Loucy (cell line): Measurements from ENCODE around the gene POLR3K.

ENCODE experiments used
- H2AFZ ChIP-seq: fragments of 200-600 bp; sonication (generic); 2 replicates; pipeline ENCODE4 v1.6.0; 2016; ENCODE audit warnings: antibody characterized with exemption, mild to moderate bottlenecking, low read length, moderate library complexity
- H3F3A ChIP-seq: fragments of 200-600 bp; 2 replicates; pipeline ENCODE4 v1.6.0; 2016; ENCODE audit warnings: antibody characterized with exemption, low read depth, mild to moderate bottlenecking
- H3K27me3 ChIP-seq: fragments of 200-600 bp; sonication (generic); 2 replicates; pipeline ENCODE4 v1.6.1; 2014; ENCODE audit warnings: low read length, mild to moderate bottlenecking; ENCODE audit not compliant: insufficient read depth, poor library complexity, severe bottlenecking
- H3K36me3 ChIP-seq: fragments of 200-600 bp; sonication (generic); 2 replicates; pipeline ENCODE4 v1.6.1; 2016; ENCODE audit warnings: low read length; ENCODE audit not compliant: insufficient read depth
- H3K4me1 ChIP-seq: fragments of 200-600 bp; sonication (generic); 2 replicates; pipeline ENCODE4 v1.5.1; 2014; ENCODE audit warnings: low read length, mild to moderate bottlenecking; ENCODE audit not compliant: insufficient read depth, poor library complexity, severe bottlenecking
- H3K4me2 ChIP-seq: fragments of 200-600 bp; sonication (generic); 2 replicates; pipeline ENCODE4 v1.6.0; 2014; ENCODE audit warnings: antibody characterized with exemption, low read length, low read depth, mild to moderate bottlenecking; ENCODE audit not compliant: poor library complexity, severe bottlenecking
- H3K4me3 ChIP-seq: fragments of 200-600 bp; sonication (generic); 2 replicates; pipeline ENCODE4 v1.5.1; 2014; ENCODE audit warnings: low read length, mild to moderate bottlenecking, mixed read lengths; ENCODE audit not compliant: poor library complexity, severe bottlenecking
- H3K79me2 ChIP-seq: fragments of 200-600 bp; sonication (generic); 2 replicates; pipeline ENCODE4 v1.6.1; 2014; ENCODE audit warnings: low read length; ENCODE audit not compliant: insufficient read depth
- H3K9ac ChIP-seq: fragments of 200-600 bp; sonication (generic); 2 replicates; pipeline ENCODE4 v1.6.0; 2014; ENCODE audit warnings: mild to moderate bottlenecking, low read depth, low read length, moderate library complexity; ENCODE audit not compliant: poor library complexity, severe bottlenecking
- H3K9me2 ChIP-seq: fragments of 200-600 bp; sonication (generic); replicated peaks from 2 replicates; pipeline ENCODE4 v1.6.1; 2016; ENCODE audit warnings: low read depth, low read length, mixed read lengths
- H3K9me3 ChIP-seq: fragments of 200-600 bp; sonication (generic); 2 replicates; pipeline ENCODE4 v1.6.1; 2014; ENCODE audit warnings: mild to moderate bottlenecking, antibody characterized with exemption, low read length, low read depth; ENCODE audit not compliant: insufficient read depth
- H4K20me1 ChIP-seq: fragments of 200-600 bp; sonication (generic); 2 replicates; pipeline ENCODE4 v1.6.0; 2014; ENCODE audit warnings: antibody characterized with exemption, low read length, mild to moderate bottlenecking; ENCODE audit not compliant: insufficient read depth, poor library complexity, severe bottlenecking
- EZH2phosphoT487 ChIP-seq: fragments of 200-600 bp; IDR thresholded peaks from 2 replicates; pipeline ENCODE4 v1.6.1; 2018; ENCODE audit warnings: antibody characterized with exemption, mild to moderate bottlenecking, moderate library complexity, borderline replicate concordance
- TF ChIP-seq, protein P1 (sequence below): fragments of 200-600 bp; sonication (generic); conservative IDR thresholded peaks from 2 replicates; pipeline ENCODE4 v1.5.1; 2014; ENCODE audit warnings: mild to moderate bottlenecking, antibody characterized with exemption, low read length

POLR3K gene

DNA sequence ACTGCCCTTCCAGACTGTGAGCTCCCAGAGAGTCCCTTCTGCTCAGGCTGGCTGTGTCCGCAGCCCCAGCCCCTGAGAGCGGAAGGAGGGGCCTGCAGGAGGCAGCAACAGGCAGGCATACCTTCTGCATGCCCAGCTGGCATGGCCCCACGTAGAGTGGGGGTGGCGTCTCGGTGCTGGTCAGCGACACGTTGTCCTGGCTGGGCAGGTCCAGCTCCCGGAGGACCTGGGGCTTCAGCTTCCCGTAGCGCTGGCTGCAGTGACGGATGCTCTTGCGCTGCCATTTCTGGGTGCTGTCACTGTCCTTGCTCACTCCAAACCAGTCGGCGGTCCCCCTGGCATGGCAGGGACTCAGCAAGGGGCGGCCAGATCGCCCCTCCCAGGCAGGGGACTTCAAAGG lies 10.1 kb upstream of the POLR3K start:
- peaks cover 15% of the 10 kb centered on the region for H3K4me1 ChIP-seq
- H3K79me2 ChIP-seq: no peaks in the 10 kb centered on the region
- no peak overlapping the region for H2AFZ ChIP-seq
- H3K4me3 ChIP-seq: no peak overlapping the region
- no peaks in the 10 kb centered on the region for H3F3A ChIP-seq
- no peak overlapping the region for H3K4me2 ChIP-seq
- H3K36me3 ChIP-seq: no peaks in the 10 kb centered on the region
- H4K20me1 ChIP-seq: no peaks in the 10 kb centered on the region
- TF ChIP-seq, protein P1, sequence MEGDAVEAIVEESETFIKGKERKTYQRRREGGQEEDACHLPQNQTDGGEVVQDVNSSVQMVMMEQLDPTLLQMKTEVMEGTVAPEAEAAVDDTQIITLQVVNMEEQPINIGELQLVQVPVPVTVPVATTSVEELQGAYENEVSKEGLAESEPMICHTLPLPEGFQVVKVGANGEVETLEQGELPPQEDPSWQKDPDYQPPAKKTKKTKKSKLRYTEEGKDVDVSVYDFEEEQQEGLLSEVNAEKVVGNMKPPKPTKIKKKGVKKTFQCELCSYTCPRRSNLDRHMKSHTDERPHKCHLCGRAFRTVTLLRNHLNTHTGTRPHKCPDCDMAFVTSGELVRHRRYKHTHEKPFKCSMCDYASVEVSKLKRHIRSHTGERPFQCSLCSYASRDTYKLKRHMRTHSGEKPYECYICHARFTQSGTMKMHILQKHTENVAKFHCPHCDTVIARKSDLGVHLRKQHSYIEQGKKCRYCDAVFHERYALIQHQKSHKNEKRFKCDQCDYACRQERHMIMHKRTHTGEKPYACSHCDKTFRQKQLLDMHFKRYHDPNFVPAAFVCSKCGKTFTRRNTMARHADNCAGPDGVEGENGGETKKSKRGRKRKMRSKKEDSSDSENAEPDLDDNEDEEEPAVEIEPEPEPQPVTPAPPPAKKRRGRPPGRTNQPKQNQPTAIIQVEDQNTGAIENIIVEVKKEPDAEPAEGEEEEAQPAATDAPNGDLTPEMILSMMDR: no peak
- no peak for TF ChIP-seq EZH2phosphoT487
- no peaks in the 10 kb centered on the region for H3K9me2 ChIP-seq
- H3K9ac ChIP-seq: no peak overlapping the region
- H3K27me3 ChIP-seq: no peaks in the 10 kb centered on the region
- no peaks in the 10 kb centered on the region for H3K9me3 ChIP-seq

- Histone ChIP-seq H3K79me2 (no peaks in the 10 kb centered on the region), H2AFZ (no peak overlapping the region), H3K9me3 (no peaks in the 10 kb centered on the region), H3K9ac (no peak overlapping the region), H4K20me1 (no peaks in the 10 kb centered on the region), H3F3A (no peaks in the 10 kb centered on the region), H3K27me3 (no peaks in the 10 kb centered on the region), H3K4me3 (no peak overlapping the region), H3K36me3 (no peaks in the 10 kb centered on the region), H3K9me2 (no peaks in the 10 kb centered on the region), H3K4me1 (peaks cover 18% of the 10 kb centered on the region), H3K4me2 (no peak overlapping the region)
- no peak for TF ChIP-seq EZH2phosphoT487
- TF ChIP-seq, protein P1: no peak
Observed at GRCh38 chr16:62968-63391, 9.6 kb upstream of the POLR3K start.

DNA sequence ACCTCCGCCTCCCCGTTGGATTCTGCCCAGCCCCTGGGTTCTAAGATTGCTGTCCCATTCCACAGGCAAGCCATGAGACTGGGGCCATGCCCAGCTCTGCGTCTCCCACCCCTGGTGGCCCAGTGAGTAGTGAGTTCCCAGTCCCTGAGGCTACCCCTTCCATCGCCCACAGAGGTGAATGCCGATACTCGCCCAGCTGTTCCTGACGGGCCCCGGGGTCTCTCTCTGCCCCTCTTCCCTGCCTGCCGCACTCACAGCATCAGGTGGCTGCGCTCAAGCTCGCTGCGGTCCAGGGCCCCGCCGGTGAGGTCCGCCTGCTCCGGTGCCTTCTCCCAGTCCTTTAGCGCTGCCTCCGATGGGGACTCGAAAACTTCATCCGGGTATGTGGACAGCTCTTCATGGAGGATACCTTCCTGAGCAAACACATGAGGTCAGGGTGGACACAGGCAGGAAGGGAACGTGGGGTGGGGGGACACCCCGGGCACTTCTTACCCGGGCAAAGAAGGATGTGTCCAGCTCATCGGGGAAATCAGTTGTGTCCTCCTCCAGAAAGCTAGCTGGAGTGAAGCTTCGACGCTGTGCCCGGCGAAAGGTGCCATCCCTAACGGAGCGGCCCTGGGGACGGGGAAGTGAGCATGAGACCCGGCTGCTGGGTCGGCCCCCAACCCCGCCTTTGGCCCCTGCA lies 9.0 kb upstream of the POLR3K start:
- Histone ChIP-seq H2AFZ (no peak overlapping the region), H3F3A (no peaks in the 10 kb centered on the region), H3K79me2 (no peaks in the 10 kb centered on the region), H3K4me3 (no peak overlapping the region), H4K20me1 (no peaks in the 10 kb centered on the region), H3K9me3 (no peaks in the 10 kb centered on the region), H3K36me3 (no peaks in the 10 kb centered on the region), H3K4me1 (peaks cover 24% of the 10 kb centered on the region), H3K9me2 (no peaks in the 10 kb centered on the region), H3K27me3 (no peaks in the 10 kb centered on the region), H3K4me2 (no peak overlapping the region), H3K9ac (no peak overlapping the region)
- TF ChIP-seq EZH2phosphoT487: no peak
- TF ChIP-seq, protein P1: no peak
